ENCODE results near the gene CYB5A. TPM values are rescaled to one million over a fixed set of nuclear protein-coding genes. Genes with fewer than 3 reads are reported as not detected.

Gene CYB5A
- total and polyA plus RNA-seq, 9 of the 15 experiments (the other 6 are each of a cell fraction or from before 2014, with no cell fraction given) = 11.9 to 22.6 (median 14.1) TPM

DNA sequence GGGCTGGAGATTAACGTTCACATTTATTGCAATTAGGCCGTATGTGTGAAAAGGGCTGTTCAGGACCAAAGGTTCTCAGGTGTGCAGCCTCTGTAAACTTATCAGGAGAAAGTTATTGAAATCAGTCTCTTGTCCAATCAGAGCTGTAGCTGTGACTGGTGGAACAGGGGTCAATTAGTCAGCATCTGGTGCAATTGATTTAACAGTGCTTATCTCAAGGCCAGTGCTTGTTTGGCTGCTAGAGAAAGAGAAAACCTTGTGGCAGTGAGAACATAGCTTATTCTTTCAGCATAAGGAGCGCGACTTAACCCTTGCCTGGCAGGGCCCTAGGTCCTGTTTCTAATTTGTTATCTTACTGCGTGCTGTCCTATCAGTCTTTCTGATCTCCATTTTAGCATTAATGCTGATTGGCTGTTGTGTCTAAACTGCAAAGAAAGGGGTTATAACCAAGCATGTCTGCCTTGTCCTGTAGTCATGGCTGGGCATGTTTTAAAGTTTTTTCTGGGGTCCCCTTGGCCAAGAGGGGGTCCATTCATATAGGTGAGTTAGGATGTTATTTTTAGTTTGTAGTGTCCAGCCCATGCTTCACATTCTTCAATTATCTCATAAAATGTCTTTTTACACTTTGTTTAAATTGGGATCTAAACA is 66.4 kb downstream of the CYB5A start (continued):
- TF ChIP-seq, protein P1, sequence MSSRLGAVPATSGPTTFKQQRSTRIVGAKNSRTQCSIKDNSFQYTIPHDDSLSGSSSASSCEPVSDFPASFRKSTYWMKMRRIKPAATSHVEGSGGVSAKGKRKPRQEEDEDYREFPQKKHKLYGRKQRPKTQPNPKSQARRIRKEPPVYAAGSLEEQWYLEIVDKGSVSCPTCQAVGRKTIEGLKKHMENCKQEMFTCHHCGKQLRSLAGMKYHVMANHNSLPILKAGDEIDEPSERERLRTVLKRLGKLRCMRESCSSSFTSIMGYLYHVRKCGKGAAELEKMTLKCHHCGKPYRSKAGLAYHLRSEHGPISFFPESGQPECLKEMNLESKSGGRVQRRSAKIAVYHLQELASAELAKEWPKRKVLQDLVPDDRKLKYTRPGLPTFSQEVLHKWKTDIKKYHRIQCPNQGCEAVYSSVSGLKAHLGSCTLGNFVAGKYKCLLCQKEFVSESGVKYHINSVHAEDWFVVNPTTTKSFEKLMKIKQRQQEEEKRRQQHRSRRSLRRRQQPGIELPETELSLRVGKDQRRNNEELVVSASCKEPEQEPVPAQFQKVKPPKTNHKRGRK (tag; IDR thresholded peaks at IDR 0.05) = no peak
- TF ChIP-seq NFE2 (IDR thresholded peaks at IDR 0.05; ENCODE audit: low read depth) (0 out of 2 replicates have a peak, but pooled peaks have one; percentile 31), NKRF (IDR thresholded peaks at IDR 0.05; ENCODE audit: borderline replicate concordance) (no peak), JUND (IDR thresholded peaks at IDR 0.05; ENCODE audit: borderline replicate concordance, low read depth, low read length) (no peak), JUND (tag; IDR thresholded peaks at IDR 0.05; ENCODE audit: borderline replicate concordance, low read depth, low read length) (peak; percentile 23; the same call in 2 of the 3 replicates), ZFP30 (CRISPR knock-in tag; IDR thresholded peaks at IDR 0.05; ENCODE audit: borderline replicate concordance) (no peak), KDM2B (CRISPR knock-in tag; IDR thresholded peaks at IDR 0.05) (no peak), MYNN (IDR thresholded peaks at IDR 0.05) (no peak), MYNN (CRISPR knock-in tag; IDR thresholded peaks at IDR 0.05) (no peak), SAFB2 (IDR thresholded peaks at IDR 0.05; ENCODE audit: borderline replicate concordance, low read depth, low read length, severe bottlenecking) (no peak), ZKSCAN3 (CRISPR knock-in tag; IDR thresholded peaks at IDR 0.05) (no peak)
- TF ChIP-seq, protein P2, sequence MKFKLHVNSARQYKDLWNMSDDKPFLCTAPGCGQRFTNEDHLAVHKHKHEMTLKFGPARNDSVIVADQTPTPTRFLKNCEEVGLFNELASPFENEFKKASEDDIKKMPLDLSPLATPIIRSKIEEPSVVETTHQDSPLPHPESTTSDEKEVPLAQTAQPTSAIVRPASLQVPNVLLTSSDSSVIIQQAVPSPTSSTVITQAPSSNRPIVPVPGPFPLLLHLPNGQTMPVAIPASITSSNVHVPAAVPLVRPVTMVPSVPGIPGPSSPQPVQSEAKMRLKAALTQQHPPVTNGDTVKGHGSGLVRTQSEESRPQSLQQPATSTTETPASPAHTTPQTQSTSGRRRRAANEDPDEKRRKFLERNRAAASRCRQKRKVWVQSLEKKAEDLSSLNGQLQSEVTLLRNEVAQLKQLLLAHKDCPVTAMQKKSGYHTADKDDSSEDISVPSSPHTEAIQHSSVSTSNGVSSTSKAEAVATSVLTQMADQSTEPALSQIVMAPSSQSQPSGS (CRISPR knock-in tag; IDR thresholded peaks at IDR 0.05) = no peak
- TF ChIP-seq, protein P3, sequence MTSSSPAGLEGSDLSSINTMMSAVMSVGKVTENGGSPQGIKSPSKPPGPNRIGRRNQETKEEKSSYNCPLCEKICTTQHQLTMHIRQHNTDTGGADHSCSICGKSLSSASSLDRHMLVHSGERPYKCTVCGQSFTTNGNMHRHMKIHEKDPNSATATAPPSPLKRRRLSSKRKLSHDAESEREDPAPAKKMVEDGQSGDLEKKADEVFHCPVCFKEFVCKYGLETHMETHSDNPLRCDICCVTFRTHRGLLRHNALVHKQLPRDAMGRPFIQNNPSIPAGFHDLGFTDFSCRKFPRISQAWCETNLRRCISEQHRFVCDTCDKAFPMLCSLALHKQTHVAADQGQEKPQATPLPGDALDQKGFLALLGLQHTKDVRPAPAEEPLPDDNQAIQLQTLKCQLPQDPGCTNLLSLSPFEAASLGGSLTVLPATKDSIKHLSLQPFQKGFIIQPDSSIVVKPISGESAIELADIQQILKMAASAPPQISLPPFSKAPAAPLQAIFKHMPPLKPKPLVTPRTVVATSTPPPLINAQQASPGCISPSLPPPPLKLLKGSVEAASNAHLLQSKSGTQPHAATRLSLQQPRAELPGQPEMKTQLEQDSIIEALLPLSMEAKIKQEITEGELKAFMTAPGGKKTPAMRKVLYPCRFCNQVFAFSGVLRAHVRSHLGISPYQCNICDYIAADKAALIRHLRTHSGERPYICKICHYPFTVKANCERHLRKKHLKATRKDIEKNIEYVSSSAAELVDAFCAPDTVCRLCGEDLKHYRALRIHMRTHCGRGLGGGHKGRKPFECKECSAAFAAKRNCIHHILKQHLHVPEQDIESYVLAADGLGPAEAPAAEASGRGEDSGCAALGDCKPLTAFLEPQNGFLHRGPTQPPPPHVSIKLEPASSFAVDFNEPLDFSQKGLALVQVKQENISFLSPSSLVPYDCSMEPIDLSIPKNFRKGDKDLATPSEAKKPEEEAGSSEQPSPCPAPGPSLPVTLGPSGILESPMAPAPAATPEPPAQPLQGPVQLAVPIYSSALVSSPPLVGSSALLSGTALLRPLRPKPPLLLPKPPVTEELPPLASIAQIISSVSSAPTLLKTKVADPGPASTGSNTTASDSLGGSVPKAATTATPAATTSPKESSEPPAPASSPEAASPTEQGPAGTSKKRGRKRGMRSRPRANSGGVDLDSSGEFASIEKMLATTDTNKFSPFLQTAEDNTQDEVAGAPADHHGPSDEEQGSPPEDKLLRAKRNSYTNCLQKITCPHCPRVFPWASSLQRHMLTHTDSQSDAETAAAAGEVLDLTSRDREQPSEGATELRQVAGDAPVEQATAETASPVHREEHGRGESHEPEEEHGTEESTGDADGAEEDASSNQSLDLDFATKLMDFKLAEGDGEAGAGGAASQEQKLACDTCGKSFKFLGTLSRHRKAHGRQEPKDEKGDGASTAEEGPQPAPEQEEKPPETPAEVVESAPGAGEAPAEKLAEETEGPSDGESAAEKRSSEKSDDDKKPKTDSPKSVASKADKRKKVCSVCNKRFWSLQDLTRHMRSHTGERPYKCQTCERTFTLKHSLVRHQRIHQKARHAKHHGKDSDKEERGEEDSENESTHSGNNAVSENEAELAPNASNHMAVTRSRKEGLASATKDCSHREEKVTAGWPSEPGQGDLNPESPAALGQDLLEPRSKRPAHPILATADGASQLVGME (CRISPR knock-in tag; IDR thresholded peaks at IDR 0.05) = no peak
- TF ChIP-seq, protein P4, sequence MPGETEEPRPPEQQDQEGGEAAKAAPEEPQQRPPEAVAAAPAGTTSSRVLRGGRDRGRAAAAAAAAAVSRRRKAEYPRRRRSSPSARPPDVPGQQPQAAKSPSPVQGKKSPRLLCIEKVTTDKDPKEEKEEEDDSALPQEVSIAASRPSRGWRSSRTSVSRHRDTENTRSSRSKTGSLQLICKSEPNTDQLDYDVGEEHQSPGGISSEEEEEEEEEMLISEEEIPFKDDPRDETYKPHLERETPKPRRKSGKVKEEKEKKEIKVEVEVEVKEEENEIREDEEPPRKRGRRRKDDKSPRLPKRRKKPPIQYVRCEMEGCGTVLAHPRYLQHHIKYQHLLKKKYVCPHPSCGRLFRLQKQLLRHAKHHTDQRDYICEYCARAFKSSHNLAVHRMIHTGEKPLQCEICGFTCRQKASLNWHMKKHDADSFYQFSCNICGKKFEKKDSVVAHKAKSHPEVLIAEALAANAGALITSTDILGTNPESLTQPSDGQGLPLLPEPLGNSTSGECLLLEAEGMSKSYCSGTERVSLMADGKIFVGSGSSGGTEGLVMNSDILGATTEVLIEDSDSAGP (CRISPR knock-in tag; IDR thresholded peaks at IDR 0.05) = no peak
